HepG2 (cell line): Measurements from ENCODE around the gene LRSAM1. TPM values are rescaled to one million over a fixed set of nuclear protein-coding genes. Genes with fewer than 3 reads are reported as not detected.

ENCODE experiments used
- ATAC-seq: fragments of 200-7000 bp; cut with Tn5 transposase; 3 replicates; pipeline ENCODE4 v1.9.1; 2020; ENCODE audit warnings: mild to moderate bottlenecking, moderate library complexity
- BruUV-seq: library from RNA; stranded (reverse); fragments of 400-500 nt; replicated peaks from 2 replicates; lab custom pipeline; 2021; lab: Mats Ljungman, UMichigan
- CTCF ChIA-PET: fragments of 300-600 bp; formaldehyde crosslinking; extraction: SDS; loops from one replicate; lab custom pipeline; 2021; ENCODE audit warnings: low total read pairs, inconsistent platforms, low intra/inter-chr PET ratio; lab: Yijun Ruan, JAX
- POLR2A ChIA-PET: fragments of 350-600 bp; sonication (Branson Sonifier 250); formaldehyde crosslinking; loops from one replicate; lab custom pipeline; 2020; ENCODE audit warnings: antibody characterized with exemption, inconsistent platforms; lab: Yijun Ruan, JAX
- DNase-seq: peaks from one replicate; pipeline ENCODE4 v3.0.0-alpha.2; 2015; ENCODE audit warnings: low spot score
- FAIRE-seq: peaks from 3 replicates; lab custom pipeline; 2011; peaks lifted over from hg19 to GRCh38; lab: Jason Lieb, UNC
- H2AFZ ChIP-seq: one replicate; pipeline ENCODE4 v1.6.1; 2011; ENCODE audit warnings: low read length, inconsistent platforms
- H3K27ac ChIP-seq: fragments of 300-600 bp; 3 replicates; pipeline ENCODE4 v1.8.0; 2011; ENCODE audit warnings: mixed run types, mild to moderate bottlenecking, mixed read lengths, low read length, inconsistent platforms; ENCODE audit not compliant: insufficient read depth; ENCODE audit errors: extremely low read length
- H3K27me3 ChIP-seq, 2 experiments: fragments of 200-600 bp in 1 of 2; 2 replicates in 1 of 2; 3 replicates in 1 of 2; pipeline versions ENCODE4 v1.6.0 to v1.8.0; 2011; ENCODE audit warnings: low read length in 2 of 2, mild to moderate bottlenecking in 2 of 2, moderate library complexity in 2 of 2, inconsistent platforms in 1 of 2; ENCODE audit not compliant: insufficient read depth in 2 of 2, control insufficient read depth in 1 of 2
- H3K36me3 ChIP-seq, 2 experiments: fragments of 200-600 bp in 1 of 2; replicated peaks in 1 of 2; 2 replicates in 1 of 2; 3 replicates in 1 of 2; pipeline versions ENCODE4 v1.5.1 to v1.8.0; 2011; ENCODE audit warnings: low read length in 2 of 2, inconsistent platforms in 1 of 2; ENCODE audit not compliant: insufficient read depth in 2 of 2, control insufficient read depth in 1 of 2
- H3K4me1 ChIP-seq: 2 replicates; pipeline ENCODE4 v1.5.1; 2012; ENCODE audit warnings: low read length, inconsistent platforms; ENCODE audit not compliant: insufficient read depth
- H3K4me2 ChIP-seq: 2 replicates; pipeline ENCODE4 v1.6.0; 2011; ENCODE audit warnings: low read depth, low read length, inconsistent platforms
- H3K4me3 ChIP-seq, 3 experiments: fragments of 200-600 bp in 1 of 3; sonication (generic), shearing (Covaris generic) in 1 of 3; replicated peaks in 1 of 3; 2 replicates each; pipeline ENCODE4 v1.5.1; 2011 to 2016; ENCODE audit warnings: low read length in 3 of 3, inconsistent platforms in 2 of 3, low read depth in 2 of 3, mild to moderate bottlenecking in 2 of 3, control low read depth in 1 of 3, mixed read lengths in 1 of 3; ENCODE audit not compliant: insufficient read depth in 1 of 3
- H3K79me2 ChIP-seq: one replicate; pipeline ENCODE4 v1.6.1; 2011; ENCODE audit warnings: low read length, inconsistent platforms; ENCODE audit not compliant: insufficient read depth
- H3K9ac ChIP-seq: 2 replicates; pipeline ENCODE4 v1.6.0; 2011; ENCODE audit warnings: mild to moderate bottlenecking, low read depth, low read length, inconsistent platforms; ENCODE audit not compliant: insufficient read depth
- H3K9me3 ChIP-seq: 2 replicates; pipeline ENCODE4 v1.5.1; 2012; ENCODE audit warnings: mild to moderate bottlenecking, low read length
- H4K20me1 ChIP-seq: 2 replicates; pipeline ENCODE4 v1.6.0; 2011; ENCODE audit warnings: inconsistent platforms, mild to moderate bottlenecking, low read length, moderate library complexity; ENCODE audit not compliant: insufficient read depth
- AHDC1 ChIP-seq: sonication (generic); formaldehyde crosslinking; IDR thresholded peaks from 2 replicates; pipeline ENCODE4 v1.5.1; 2020; ENCODE audit warnings: mild to moderate bottlenecking, missing genetic modification reagents, borderline replicate concordance
- CHCHD3 ChIP-seq: sonication (generic); formaldehyde crosslinking; IDR thresholded peaks from 2 replicates; pipeline ENCODE4 v1.8.0; 2022; ENCODE audit warnings: mild to moderate bottlenecking, missing genetic modification reagents, moderate library complexity
- HINFP ChIP-seq: sonication (generic); formaldehyde crosslinking; IDR thresholded peaks from 2 replicates; pipeline ENCODE4 v1.4.0; 2020; ENCODE audit warnings: low read depth, mild to moderate bottlenecking, missing genetic modification reagents
- NRL ChIP-seq: sonication (generic); formaldehyde crosslinking; IDR thresholded peaks from 2 replicates; pipeline ENCODE4 v1.5.0; 2020; ENCODE audit warnings: missing genetic modification reagents, mild to moderate bottlenecking, moderate library complexity, borderline replicate concordance
- REL ChIP-seq: sonication (generic); formaldehyde crosslinking; conservative IDR thresholded peaks from 2 replicates; pipeline ENCODE4 v1.8.0; 2022; ENCODE audit warnings: mild to moderate bottlenecking, missing genetic modification reagents, moderate library complexity
- ZHX1 ChIP-seq: sonication (generic); formaldehyde crosslinking; IDR thresholded peaks from 2 replicates; pipeline ENCODE4 v1.8.1; 2022; ENCODE audit warnings: low read depth, mild to moderate bottlenecking, missing genetic modification reagents
- ZNF337 ChIP-seq: sonication (generic); formaldehyde crosslinking; IDR thresholded peaks from 2 replicates; pipeline ENCODE4 v1.5.1; 2020; ENCODE audit warnings: missing genetic modification reagents, low read depth, mild to moderate bottlenecking, borderline replicate concordance
- ZNF350 ChIP-seq: sonication (generic); formaldehyde crosslinking; IDR thresholded peaks from 2 replicates; pipeline ENCODE4 v1.4.0; 2020; ENCODE audit warnings: mild to moderate bottlenecking, low read depth, missing genetic modification reagents, borderline replicate concordance
- ZNF749 ChIP-seq: sonication (generic); formaldehyde crosslinking; IDR thresholded peaks from 2 replicates; pipeline ENCODE4 v1.8.0; 2022; ENCODE audit warnings: mild to moderate bottlenecking, missing genetic modification reagents, moderate library complexity, borderline replicate concordance
- WGBS: methylation state at CpG from one replicate; pipeline ENCODE4 v1.1.6; 2017; ENCODE audit warnings: low lambda C conversion rate; 5-methylcytosine and 5-hydroxymethylcytosine counted together
- in situ Hi-C: cut with HindIII; loops from 2 replicates; pipeline ENCODE4 v1.10.0; 2017; ENCODE audit warnings: low pct_unique_long_range_greater_than_20kb; ENCODE audit not compliant: extremely low pct_ligation_motif_present
- intact Hi-C: fragments of 100-400 bp; cut with micrococcal nuclease; formaldehyde crosslinking; loops from one replicate; pipeline ENCODE4 v1.10.0; 2022; ENCODE audit not compliant: unreplicated experiment
- polyA plus RNA-seq, 8 experiments: library from polyadenylated mRNA; depleted of rRNA in 3 of 8; stranded (reverse) in 7 of 8; unstranded in 1 of 8; fragments of >200 nt; fragmentation: Illumina TruSeq in 4 of 8; extraction: Trizol in 4 of 8; gene quantifications; 2 replicates each; pipeline versions ENCODE4 v1.2.1 to v1.2.3, GENCODE V29; 2011 to 2016; ENCODE audit warnings: low read depth in 4 of 8, missing spikeins in 1 of 8, mixed read lengths in 1 of 8; ENCODE audit not compliant: insufficient read depth in 1 of 8
- total RNA-seq, 5 experiments: library from RNA; depleted of rRNA; stranded (reverse); fragments of >200 nt; fragmentation: Illumina TruSeq; extraction: Trizol; gene quantifications; 2 replicates each; pipeline ENCODE4 v1.2.3, GENCODE V29; 2016; ENCODE audit warnings: low read depth in 1 of 5
- TF ChIP-seq, protein P1 (sequence below): sonication (generic); formaldehyde crosslinking; IDR thresholded peaks from 2 replicates; pipeline ENCODE4 v1.8.1; 2023; ENCODE audit warnings: mild to moderate bottlenecking, moderate library complexity, missing genetic modification reagents

Gene LRSAM1
- total and polyA plus RNA-seq, 2 of the 13 experiments (the other 11 are each of a cell fraction or from before 2014, with no cell fraction given), result 8.7 to 10.2 TPM

DNA sequence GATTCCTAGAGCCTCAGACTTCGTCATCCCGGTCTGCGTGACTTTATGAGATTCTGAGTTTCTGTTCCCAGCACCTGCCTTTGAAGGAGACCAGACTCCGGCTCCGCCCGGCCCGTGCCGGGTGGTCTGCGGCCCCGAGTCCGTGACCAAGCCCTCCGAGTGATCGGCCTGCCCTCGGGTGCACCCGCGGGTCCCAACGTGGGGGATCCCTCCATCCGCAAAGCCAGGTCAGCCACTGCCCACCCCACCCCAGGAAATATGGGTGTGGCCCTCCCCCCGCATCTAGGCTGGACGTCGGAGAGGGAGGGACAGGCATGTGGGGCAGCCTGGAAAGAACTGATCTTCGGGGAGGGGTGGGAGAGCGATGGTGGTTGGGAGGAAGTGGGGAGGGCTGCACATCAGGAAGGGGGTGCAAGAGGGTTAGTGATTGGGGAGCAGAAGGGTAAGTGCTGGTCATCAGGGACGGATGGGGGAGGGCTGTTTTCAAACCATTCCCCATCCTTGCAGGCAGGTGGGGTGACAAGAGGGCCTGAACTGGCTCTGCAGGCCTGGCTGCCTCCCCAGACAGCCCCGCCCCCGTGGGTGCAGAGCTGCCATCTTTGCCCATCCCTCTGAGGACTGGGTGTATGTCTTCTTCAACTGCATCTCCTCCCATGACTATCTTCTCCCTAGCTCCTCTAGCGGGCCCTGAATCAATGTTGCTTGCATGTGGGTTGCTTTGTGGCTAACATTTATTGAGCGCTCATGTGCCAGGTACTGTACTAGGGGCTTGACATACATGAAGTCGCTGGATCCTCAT lies 747 bp downstream of the LRSAM1 start:
- H3K4me2 ChIP-seq, result peak overlapping the region; percentile 75
- no peaks in the 10 kb centered on the region; a peak in 1 of 5 replicates for H3K27me3 ChIP-seq
- no TSS peak for BruUV-seq
- POLR2A ChIA-PET, result interaction anchor here (0.7 to 3.8 kb wide), 17 partner anchors 8 to 283 kb away, joined by 3 to 39 read pairs (median 4); partner anchors contain the start of genes SLC2A8, TOR2A and ZNF79
- 12% methylated on average over 26 of the region's 29 CpGs for WGBS
- peak overlapping the region; percentile 85 to 97 (median 93) for H3K4me3 ChIP-seq
- peak overlapping the region; percentile 83 for H3K27ac ChIP-seq
- no peak for DNase-seq
- H3K4me1 ChIP-seq, result peaks cover 36% of the 10 kb centered on the region
- peaks cover 37% of the 10 kb centered on the region for H4K20me1 ChIP-seq
- H3K79me2 ChIP-seq, result peaks cover 35% of the 10 kb centered on the region
- no peaks in the 10 kb centered on the region for H3K9me3 ChIP-seq
- no peak for FAIRE-seq
- peak overlapping the region; percentile 64 for H2AFZ ChIP-seq
- peak; percentile 21 for ATAC-seq
- CTCF ChIA-PET, result no interaction called here
- in situ Hi-C loops (no loop called here), intact Hi-C loops (loop anchor here (5.0 kb wide), 1 partner anchor 60 kb away; no protein-coding TSS in a partner anchor)
- H3K36me3 ChIP-seq, result peaks cover 7 to 46% of the 10 kb centered on the region in 2 experiments
- H3K9ac ChIP-seq, result peak overlapping the region; percentile 98
- TF ChIP-seq HINFP (CRISPR knock-in tag), result no peak
- no peak for TF ChIP-seq NRL (CRISPR knock-in tag)
- no peak for TF ChIP-seq ZNF337 (CRISPR knock-in tag)
- TF ChIP-seq ZHX1 (CRISPR knock-in tag), result 0 out of 2 replicates have a peak, but pooled peaks have one; percentile 35
- TF ChIP-seq, protein P1, sequence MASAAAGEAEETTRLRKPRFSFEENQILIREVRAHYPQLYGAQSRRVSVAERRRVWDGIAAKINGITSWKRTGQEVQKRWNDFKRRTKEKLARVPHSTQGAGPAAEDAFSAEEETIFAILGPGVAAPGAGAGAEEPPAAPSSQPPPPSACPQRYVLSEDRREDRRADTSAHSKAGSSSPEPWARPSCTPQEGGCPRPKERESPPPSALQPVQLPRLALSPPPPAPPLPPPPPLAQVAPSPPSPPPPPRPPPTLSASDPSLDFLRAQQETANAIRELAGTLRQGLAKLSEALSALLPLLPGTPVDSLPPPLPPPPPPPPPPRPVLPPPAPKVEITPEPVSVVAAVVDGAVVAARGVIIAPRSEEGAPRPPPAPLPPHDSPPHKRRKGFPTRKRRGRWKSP (CRISPR knock-in tag), result peak; percentile 29; the same call in 1 of the 2 replicates
- no peak for TF ChIP-seq CHCHD3 (CRISPR knock-in tag)
- TF ChIP-seq REL (CRISPR knock-in tag), result no peak
- TF ChIP-seq ZNF749 (CRISPR knock-in tag), result peak; percentile 30; the same call in 1 of the 2 replicates
- no peak for TF ChIP-seq ZNF350
- no peak for TF ChIP-seq AHDC1 (CRISPR knock-in tag)
